Nephron (organoid): ENCODE results near the gene PTPRZ1.

ENCODE experiments used
- H3K27ac Mint-ChIP-seq, 3 experiments: 2 replicates each; pipeline ENCODE4 v1.8.0; 2020; ENCODE audit warnings: mixed read lengths in 3 of 3, mild to moderate bottlenecking in 2 of 3, moderate library complexity in 1 of 3
- H3K27me3 Mint-ChIP-seq: 2 replicates; pipeline ENCODE4 v1.8.0; 2021; ENCODE audit warnings: low read depth, mild to moderate bottlenecking, moderate library complexity, mixed read lengths
- H3K36me3 Mint-ChIP-seq: 2 replicates; pipeline ENCODE4 v1.8.0; 2020; ENCODE audit warnings: low read depth, mixed read lengths
- H3K4me1 Mint-ChIP-seq: 2 replicates; pipeline ENCODE4 v1.8.0; 2020; ENCODE audit warnings: mixed read lengths
- H3K4me3 Mint-ChIP-seq, 3 experiments: 2 replicates each; pipeline ENCODE4 v1.8.0; 2020; ENCODE audit warnings: mild to moderate bottlenecking in 3 of 3, mixed read lengths in 3 of 3, moderate library complexity in 2 of 3
- H3K9me3 Mint-ChIP-seq: 2 replicates; pipeline ENCODE4 v1.8.0; 2020; ENCODE audit warnings: mixed read lengths
- TF ChIP-seq, protein P1 (sequence below), 3 experiments: fragments of 200-600 bp; sonication (generic); IDR thresholded peaks; one replicate each; pipeline ENCODE4 v1.5.0; 2021; ENCODE audit warnings: antibody characterized with exemption in 3 of 3; ENCODE audit not compliant: unreplicated experiment in 3 of 3

PTPRZ1 gene

DNA sequence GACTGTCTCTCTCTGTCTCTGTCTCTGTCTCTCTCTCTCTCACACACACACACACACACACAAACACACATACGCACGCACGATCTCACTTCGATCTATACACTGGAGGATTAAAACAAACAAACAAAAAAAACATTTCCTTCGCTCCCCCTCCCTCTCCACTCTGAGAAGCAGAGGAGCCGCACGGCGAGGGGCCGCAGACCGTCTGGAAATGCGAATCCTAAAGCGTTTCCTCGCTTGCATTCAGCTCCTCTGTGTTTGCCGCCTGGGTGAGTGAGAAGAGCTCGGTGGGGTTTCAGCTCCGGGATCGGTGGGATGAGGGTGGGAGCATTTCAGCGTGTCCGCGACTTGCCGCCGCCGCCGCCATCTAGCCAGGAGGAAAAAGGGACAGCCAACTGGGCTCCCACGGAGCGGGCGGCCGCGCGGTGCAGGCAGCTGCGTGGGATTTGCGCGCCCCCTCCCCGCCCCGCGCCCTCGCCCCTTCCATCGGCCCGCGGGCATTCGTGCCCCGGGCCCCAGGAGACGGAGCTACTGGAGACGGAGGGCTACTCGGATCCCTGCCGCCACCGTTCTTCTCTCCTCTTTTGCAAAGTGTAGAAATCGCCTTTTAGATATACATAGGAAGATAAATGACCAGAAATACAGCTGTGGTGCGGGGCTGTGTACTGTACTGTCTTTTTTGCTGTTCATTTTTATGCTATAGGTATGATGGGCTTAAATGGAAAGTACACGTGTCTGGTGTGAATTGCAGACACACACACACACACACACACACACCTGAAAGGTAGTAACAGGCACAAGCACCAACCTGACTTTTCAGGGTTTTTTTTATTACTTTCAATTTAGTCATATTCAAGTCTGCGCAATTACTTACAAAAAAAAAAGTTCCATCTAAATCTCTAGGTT is 581 bp downstream of the PTPRZ1 start:
- H3K27ac Mint-ChIP-seq = peak overlapping the region in 2 of 3 experiments; percentile 6 to 15
- H3K9me3 Mint-ChIP-seq = peaks cover 3% of the 10 kb centered on the region
- TF ChIP-seq, protein P1, sequence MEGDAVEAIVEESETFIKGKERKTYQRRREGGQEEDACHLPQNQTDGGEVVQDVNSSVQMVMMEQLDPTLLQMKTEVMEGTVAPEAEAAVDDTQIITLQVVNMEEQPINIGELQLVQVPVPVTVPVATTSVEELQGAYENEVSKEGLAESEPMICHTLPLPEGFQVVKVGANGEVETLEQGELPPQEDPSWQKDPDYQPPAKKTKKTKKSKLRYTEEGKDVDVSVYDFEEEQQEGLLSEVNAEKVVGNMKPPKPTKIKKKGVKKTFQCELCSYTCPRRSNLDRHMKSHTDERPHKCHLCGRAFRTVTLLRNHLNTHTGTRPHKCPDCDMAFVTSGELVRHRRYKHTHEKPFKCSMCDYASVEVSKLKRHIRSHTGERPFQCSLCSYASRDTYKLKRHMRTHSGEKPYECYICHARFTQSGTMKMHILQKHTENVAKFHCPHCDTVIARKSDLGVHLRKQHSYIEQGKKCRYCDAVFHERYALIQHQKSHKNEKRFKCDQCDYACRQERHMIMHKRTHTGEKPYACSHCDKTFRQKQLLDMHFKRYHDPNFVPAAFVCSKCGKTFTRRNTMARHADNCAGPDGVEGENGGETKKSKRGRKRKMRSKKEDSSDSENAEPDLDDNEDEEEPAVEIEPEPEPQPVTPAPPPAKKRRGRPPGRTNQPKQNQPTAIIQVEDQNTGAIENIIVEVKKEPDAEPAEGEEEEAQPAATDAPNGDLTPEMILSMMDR (IDR thresholded peaks at IDR 0.05; ENCODE audit: unreplicated experiment in 3 of 3) = no peak
- peaks cover 63% of the 10 kb centered on the region for H3K27me3 Mint-ChIP-seq
- H3K36me3 Mint-ChIP-seq = no peaks in the 10 kb centered on the region
- peaks cover 6% of the 10 kb centered on the region for H3K4me1 Mint-ChIP-seq
- peak overlapping the region; percentile 88 to 94 (median 92) for H3K4me3 Mint-ChIP-seq

DNA sequence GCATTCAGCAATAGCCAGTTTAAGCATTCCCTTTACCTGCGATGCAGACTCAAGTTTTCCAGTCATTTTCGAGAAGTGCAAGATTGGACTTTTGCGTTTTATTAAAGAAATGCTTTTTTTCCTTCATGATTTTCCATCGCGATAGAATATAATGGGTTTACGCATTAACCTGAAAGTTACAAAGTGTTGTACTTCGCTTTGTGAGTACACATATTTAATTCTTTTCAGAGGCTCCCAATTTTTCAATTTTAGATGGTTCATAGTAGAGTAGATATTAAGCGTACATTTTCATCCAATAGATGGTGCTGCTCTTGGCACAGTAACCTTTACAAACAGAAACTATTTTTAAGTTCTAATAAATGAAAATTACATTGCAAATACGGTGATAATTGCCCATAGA is 1.3 kb downstream of the PTPRZ1 start:
- TF ChIP-seq, protein P1 (IDR thresholded peaks at IDR 0.05; ENCODE audit: unreplicated experiment in 3 of 3) = no peak
- Mint-ChIP-seq H3K4me3 (peak overlapping the region; percentile 88 to 94 (median 92)), H3K36me3 (no peaks in the 10 kb centered on the region), H3K9me3 (peaks cover 3% of the 10 kb centered on the region), H3K27ac (no peak overlapping the region), H3K4me1 (peaks cover 6% of the 10 kb centered on the region), H3K27me3 (peaks cover 63% of the 10 kb centered on the region)

DNA sequence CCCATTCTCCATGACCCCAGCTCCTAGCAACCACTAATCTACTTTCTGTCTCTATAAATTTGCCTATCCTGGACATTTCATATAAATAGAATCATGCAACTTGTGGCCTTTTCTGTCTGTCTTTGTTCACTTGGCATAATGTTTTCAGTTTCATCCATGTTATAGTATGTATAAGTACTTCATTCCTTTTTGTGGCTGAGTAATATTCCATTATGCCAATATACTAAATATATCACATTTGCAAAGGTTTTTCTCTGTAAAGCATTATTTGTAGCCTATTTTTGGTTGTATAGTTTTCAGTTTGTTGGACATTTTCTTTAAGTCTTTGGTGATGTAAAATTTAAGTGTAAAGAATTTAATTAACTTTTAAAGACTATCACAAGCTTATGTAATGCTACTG is 2.2 kb downstream of the PTPRZ1 start:
- no peaks in the 10 kb centered on the region for H3K36me3 Mint-ChIP-seq
- no peak overlapping the region for H3K4me3 Mint-ChIP-seq
- peaks cover 6% of the 10 kb centered on the region for H3K4me1 Mint-ChIP-seq
- no peak overlapping the region for H3K27ac Mint-ChIP-seq
- TF ChIP-seq, protein P1 (IDR thresholded peaks at IDR 0.05; ENCODE audit: unreplicated experiment in 3 of 3) = no peak
- H3K9me3 Mint-ChIP-seq = peaks cover 3% of the 10 kb centered on the region
- peaks cover 63% of the 10 kb centered on the region for H3K27me3 Mint-ChIP-seq

DNA sequence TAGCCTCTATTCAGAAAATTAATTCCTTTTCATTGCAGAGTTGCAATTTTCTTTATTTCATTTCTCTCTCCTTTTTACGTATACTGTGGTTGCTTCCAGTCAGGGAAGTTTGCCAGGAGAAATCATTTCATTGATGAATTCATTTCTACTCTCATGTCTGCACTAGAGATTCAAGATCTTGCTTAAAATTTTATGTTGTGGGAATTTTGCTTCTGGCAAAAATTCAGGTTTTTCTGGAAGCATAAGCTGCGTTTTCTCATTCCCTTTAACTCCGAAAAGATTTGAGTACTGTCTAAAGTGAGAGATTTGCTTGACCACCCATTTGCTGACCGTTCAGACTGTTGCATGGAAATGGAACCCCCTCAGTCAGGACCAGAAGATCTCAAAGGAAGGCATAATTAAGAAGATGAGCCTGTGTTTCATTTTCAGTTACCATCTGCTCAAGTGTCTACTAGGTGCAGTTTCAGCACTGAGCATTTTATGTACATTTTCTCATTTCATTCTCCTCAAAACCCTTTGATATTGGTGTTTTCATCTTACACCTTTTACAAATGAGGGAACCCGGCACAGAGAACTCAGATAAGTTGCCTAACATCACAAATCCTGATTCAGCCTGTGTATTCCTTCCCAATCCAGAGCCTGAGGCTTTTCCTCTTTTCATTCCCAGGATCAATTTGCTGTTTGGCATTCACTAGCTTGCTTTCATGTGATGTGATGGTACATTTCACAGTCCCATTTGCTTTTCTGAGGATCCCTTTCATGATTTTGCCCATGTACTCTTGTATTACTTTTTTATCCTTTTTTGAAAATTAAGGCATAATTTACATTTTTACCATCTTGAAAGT is 3.9 kb downstream of the PTPRZ1 start:
- Mint-ChIP-seq H3K4me1 (peaks cover 6% of the 10 kb centered on the region), H3K36me3 (no peaks in the 10 kb centered on the region), H3K27me3 (peaks cover 49% of the 10 kb centered on the region), H3K27ac (no peak overlapping the region), H3K9me3 (peaks cover 3% of the 10 kb centered on the region), H3K4me3 (peak overlapping the region in 1 of 3 experiments; percentile 0)
- TF ChIP-seq, protein P1 (IDR thresholded peaks at IDR 0.05; ENCODE audit: unreplicated experiment in 3 of 3) = no peak

DNA sequence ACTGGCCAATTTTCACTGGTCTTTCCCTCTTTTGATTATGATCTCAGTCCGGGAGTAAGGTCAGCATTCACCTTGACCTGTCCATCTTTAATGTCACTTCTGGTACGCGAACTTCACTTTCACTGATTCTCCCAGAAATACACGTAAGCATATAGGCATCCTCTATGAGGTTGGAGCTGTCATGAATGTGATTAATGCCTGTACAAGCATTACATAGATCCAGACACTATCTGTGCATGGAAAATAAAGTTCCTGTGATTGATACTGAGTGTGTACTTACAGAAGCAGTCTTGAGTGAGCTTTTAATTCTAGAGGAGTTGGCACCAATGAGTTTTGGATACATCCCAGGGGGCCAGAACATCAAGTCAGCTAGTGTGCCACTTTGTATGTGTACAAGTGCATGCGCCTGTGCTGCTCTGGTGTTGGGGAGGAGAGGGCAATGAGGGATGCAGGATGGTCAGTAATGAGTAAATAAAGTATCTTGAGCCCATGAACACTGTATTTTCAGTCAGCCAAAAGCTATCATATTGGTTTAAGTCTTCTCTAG is 6.0 kb downstream of the PTPRZ1 start:
- Mint-ChIP-seq H3K27ac (no peak overlapping the region), H3K4me3 (no peak overlapping the region), H3K36me3 (no peaks in the 10 kb centered on the region), H3K9me3 (peaks cover 3% of the 10 kb centered on the region), H3K4me1 (peaks cover 6% of the 10 kb centered on the region), H3K27me3 (peaks cover 28% of the 10 kb centered on the region)
- TF ChIP-seq, protein P1 (IDR thresholded peaks at IDR 0.05; ENCODE audit: unreplicated experiment in 3 of 3) = no peak
